T47D (cell line): ENCODE measurements around the gene RHBG.
A peak's percentile ranks its signal among the peaks of the same experiment; 100 is the strongest.

ENCODE experiments used
- DNase-seq, 2 experiments: peaks; one replicate each; pipeline versions ENCODE4 v3.0.0 to v3.0.0-alpha.2; 2011 to 2012; ENCODE audit warnings: low read depth in 1 of 2, low spot score in 1 of 2
- JUND ChIP-seq: IDR thresholded peaks from 2 replicates; pipeline ENCODE4 v1.6.1; 2012; ENCODE audit warnings: low read depth
- in situ Hi-C: cut with HindIII; loops from 2 replicates; pipeline ENCODE4 v1.10.0; 2016; ENCODE audit warnings: low sequenced_read_pairs, low pct_unique_long_range_greater_than_20kb

Gene RHBG

GRCh38 chr1:156385534-156386031 lies 16.6 kb downstream of the RHBG start:
- DNase-seq = peak; percentile 75 to 99
- in situ Hi-C loops = no loop called here
- TF ChIP-seq JUND = no peak

- no peak for TF ChIP-seq JUND
- no peak for DNase-seq
- in situ Hi-C loops = no loop called here
Measured at GRCh38 chr1:156386134-156386901, 17.3 kb downstream of the RHBG start.

GRCh38 chr1:156386949-156387869 lies 18.2 kb downstream of the RHBG start:
- no peak for TF ChIP-seq JUND
- DNase-seq = no peak
- in situ Hi-C loops = no loop called here

GRCh38 chr1:156387870-156388173 lies 18.8 kb downstream of the RHBG start:
- in situ Hi-C loops = no loop called here
- TF ChIP-seq JUND = no peak
- DNase-seq = no peak

- no peak for TF ChIP-seq JUND
- in situ Hi-C loops = no loop called here
- DNase-seq = no peak
Measured at GRCh38 chr1:156388174-156389137, 19.4 kb downstream of the RHBG start.

- in situ Hi-C loops = no loop called here
- DNase-seq = no peak
- no peak for TF ChIP-seq JUND
Measured at GRCh38 chr1:156389311-156389710, 20.3 kb downstream of the RHBG start.

GRCh38 chr1:156390469-156391365 lies 21.7 kb downstream of the RHBG start:
- no peak for TF ChIP-seq JUND
- DNase-seq = no peak
- in situ Hi-C loops = no loop called here

GRCh38 chr1:156391366-156391677 lies 22.3 kb downstream of the RHBG start:
- in situ Hi-C loops = no loop called here
- TF ChIP-seq JUND = no peak
- no peak for DNase-seq

GRCh38 chr1:156391701-156392100 lies 22.7 kb downstream of the RHBG start:
- in situ Hi-C loops = no loop called here
- DNase-seq = no peak
- no peak for TF ChIP-seq JUND

GRCh38 chr1:156392452-156392853 lies 23.4 kb downstream of the RHBG start:
- in situ Hi-C loops = no loop called here
- TF ChIP-seq JUND = no peak
- DNase-seq = no peak

- in situ Hi-C loops = no loop called here
- DNase-seq = no peak
- TF ChIP-seq JUND = no peak
Measured at GRCh38 chr1:156393095-156393494, 24.1 kb downstream of the RHBG start.
